GM19238 (cell line): ENCODE data around the gene ZNF521.

ENCODE experiments used
- DNase-seq: peaks from one replicate; pipeline ENCODE4 v3.0.0; 2011; ENCODE audit warnings: low spot score; ENCODE audit not compliant: insufficient read length

ZNF521 gene

DNA sequence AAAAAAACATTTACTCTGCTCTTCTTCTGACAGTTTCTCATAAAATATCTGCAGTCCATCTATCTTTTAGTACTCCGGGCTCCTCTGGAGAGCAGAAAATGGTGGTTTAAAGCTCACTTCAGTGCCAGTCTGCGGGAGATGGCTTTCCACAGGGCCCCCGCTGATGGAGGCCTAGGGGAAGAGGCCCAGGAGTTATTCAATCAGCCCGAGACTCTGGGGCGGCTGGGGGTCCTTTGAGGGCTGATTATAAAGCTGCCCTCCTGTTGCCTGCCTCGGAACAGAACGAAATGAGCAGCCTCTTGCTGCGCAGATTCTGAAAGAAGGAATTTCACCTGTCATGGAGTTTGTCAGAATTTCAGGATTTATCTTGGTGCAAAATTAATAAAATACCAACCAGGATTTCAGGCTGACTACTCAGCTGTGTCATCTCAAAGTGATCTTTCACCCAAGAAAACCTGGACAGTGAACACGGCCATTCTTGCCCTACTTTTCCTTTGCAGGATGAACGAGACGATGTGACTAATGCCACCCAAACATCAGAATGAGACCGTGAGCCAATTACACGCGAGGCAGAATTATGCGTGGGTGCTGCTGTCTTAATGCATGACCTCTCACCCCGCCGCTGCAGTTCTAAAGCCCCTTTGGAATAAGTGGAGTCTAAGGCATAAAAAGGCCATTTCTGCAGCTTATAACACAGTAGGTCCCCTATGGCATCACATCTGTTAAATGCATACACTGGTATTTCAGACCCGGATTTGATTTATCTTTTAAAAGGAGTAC lies 273.8 kb downstream of the ZNF521 start:
- DNase-seq = no peak

DNA sequence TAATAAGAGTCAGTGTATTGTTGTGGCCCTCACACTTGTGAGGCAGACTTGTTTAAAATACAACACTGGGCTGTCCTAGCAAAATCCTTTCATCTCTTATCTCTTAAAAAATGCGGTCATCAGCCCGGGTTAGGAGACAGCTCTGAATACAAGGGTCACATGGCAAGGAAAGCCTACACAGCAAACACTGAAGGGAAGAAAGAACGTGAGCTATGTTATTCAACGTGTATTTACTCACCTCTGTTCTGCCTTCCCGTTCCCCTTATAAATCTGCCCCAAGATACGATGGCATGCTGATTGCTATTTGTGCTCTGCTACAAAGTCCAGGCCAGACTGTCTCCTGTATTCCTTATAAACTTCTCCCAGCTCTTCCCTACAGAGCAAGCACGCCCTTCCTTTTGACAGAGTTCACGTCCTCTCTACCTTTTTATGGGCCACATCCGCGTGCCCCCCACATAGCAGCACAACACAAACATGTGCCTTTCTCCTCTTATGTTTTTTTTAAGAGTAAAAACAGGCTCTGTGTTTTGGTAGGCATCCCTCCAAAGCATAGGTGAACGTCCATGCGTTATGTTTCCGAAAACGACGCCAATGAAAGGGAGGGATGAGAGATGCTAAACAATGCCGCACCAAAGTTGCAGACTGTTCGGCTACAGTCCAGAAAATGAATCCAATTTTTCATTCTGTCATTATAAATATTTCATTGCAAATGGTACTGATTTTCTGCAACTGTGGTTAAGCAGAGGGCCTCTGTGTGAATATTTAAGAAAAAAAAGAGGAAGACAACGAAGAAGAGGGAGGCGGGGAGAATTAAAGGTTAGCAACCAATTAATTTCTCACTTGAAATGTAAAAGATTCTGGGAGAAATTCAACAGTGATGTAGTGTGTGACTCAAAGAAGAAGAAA lies 274.7 kb downstream of the ZNF521 start:
- no peak for DNase-seq

DNA sequence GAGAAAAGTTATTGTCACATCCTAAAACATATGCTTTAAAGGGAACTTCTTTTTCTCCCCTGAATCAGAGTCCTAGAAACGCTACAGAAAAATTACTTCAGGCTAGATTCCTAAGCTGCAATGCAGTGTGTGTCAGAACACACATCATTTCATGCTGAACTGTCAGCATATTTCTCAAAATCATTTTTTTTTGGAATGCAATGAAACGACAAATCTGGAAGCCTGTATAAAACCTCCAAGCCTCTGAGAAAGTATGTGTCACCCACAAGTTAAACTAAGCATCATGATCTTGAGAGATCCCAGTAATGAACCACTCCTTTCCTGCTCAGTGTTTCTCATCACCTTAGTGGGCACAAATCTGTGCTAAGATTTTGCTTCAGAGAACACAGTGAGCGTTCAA lies 276.2 kb downstream of the ZNF521 start:
- no peak for DNase-seq

DNA sequence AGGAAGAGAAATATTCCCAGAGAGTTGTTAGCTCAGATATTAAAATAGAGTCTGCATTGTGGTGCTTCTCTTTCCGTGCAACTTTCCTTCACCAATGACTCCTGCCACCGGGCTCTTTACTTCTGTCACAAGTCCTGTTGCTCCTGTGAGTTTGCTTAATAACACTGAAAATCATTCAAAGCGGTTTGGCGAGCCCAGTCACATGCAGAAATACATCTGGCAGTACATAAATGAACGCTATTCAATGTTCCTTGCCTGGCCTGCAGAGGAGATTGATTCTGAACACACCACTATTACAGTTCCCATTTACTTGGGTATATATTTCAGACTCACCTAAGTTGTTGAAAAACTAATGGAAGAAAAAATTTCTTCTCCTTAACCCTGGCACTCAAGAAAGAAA lies 276.6 kb downstream of the ZNF521 start:
- no peak for DNase-seq

DNA sequence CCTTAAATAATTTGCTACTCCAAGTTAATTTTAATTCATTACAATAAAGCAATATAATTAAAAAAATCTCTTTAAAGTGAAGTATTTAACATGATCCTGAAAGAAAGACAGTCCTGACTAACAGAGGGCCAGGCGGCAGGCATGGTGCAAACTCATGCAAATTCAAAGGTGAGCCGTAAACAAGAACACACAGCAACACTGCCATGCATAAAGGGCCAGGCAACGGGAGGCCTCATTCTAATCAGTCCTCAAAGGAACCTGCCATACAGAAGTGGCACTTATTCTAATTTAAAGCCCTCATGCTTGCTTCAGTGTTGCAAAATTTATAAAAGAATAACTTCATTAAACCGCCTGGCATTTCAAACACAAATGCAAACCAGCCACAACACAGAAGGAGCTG lies 277.0 kb downstream of the ZNF521 start:
- DNase-seq = no peak

DNA sequence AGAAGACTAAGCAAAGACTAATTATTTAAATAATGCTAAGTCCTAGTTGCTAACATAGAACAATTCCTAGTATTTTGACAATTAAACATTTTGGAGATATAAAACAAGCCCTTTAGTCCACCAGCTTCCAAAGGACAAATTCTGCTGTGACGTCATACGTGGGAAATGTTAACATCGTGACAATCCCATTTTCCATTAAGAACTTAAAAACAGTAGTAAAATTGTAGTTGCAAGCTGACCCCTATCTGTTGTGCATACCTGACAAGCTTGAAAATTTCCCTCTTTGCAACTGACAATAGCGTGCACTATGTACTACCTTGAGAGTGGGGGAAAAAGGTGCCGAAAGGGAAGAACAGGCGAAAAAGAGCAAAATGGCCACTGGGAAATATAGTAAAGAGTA lies 279.8 kb downstream of the ZNF521 start:
- no peak for DNase-seq

DNA sequence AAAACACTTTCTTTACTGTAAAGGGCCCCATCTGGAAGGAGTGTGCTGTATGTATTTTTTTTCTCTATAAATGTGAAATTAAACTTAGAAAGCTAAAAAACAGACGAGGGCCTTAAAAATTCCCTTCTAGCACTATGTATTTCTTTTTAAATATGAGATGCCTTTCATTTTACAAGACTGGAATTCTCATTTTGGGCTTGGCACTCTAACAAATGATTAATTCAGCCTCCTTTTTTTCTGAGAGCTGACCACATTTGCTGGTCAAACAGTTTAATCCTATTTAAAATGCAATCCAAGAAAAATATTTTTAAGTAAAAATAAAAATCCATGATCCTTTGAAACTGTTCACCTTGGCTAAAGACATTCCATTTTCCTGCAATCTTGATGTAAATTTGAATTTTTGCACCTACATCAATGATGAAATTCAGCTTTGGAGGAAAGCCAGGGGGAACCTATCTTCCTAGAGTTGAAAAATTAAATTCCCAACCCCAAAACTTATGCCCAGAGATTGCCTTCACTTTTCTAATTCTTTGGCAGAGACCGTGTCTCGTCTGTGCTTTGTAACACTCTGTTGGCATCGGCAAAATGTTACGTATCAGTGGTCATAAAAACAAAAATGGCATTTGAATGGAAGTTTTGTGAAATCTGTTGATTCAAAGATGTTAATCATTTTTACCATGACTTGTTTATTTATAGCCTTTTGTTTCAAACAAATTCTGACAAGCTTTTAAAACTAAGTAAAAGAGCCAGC lies 284.5 kb downstream of the ZNF521 start:
- DNase-seq = no peak

DNA sequence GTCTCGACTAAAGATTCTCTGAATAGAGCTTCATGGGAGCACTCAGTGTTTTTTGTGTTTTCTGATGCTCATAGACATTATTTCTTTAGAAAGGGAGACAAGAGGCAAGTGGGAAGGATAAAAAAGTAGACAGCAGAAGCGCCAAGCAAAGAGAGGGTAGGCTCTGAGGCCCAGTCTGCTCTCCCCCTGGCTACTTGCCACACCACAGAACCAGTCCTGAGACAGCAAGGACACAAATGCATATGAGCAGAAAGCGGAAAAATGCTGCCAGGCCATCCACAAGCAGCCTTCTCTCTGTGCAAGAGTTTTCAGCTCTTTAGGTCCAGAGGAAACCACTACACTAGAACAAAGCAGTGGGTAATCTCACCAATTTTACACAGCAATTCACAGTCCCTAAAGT lies 285.4 kb downstream of the ZNF521 start:
- no peak for DNase-seq

DNA sequence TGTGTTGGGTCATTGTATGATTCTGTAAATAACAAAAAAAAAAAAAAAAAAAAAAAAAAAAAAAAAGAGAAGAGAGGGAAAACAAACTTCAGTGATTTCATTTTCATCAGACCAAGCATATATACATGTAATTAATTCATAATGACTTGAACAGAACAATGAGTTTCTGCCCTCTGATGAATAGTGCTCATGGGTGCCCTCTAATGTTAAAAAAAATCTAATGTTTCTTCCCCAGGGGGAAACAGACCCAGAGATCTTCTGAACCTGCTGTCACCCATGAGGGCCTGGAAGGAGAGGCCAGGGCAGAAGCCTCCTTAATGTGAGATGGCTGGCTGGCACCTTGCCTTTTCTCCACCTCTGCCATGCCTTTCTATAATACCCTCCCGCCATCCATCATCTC lies 289.2 kb downstream of the ZNF521 start:
- no peak for DNase-seq

DNA sequence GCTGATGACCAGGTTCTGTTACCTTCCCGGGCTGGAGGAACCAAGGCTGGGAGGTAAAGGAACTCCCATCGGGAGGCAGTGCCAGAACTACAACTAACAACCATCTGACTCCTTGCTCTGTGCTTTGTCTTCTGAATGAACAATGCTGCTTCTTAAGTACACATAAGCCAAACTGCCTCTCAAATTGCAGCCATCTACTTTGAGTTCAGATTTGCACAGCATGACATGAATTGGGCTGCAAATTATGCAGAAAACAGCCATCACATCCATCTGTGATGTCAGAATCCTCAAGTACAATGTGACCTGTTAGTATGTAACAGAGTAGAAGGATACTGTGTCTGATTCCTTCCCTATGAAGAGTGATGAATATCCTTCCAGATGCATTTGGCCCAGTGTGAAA lies 290.6 kb downstream of the ZNF521 start:
- DNase-seq = no peak

DNA sequence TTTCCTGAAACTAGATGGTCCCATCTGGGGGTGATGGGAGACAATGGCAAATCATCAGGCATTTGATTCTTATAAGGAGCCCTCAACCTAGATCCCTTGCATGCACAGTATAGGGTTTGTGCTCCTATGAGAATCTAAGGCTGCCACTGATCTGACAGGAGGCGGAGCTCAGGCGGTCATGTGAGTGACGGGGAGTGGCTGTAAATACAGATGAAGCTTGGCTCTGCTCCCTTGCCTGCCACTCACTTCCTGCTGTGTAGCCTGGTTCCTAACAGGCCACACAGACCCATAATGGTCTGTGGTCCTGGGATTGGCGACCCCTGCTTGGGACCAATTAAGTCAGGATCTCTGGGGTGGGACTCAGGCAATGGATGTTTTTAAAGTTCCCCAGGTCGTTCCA lies 293.4 kb downstream of the ZNF521 start:
- no peak for DNase-seq

DNA sequence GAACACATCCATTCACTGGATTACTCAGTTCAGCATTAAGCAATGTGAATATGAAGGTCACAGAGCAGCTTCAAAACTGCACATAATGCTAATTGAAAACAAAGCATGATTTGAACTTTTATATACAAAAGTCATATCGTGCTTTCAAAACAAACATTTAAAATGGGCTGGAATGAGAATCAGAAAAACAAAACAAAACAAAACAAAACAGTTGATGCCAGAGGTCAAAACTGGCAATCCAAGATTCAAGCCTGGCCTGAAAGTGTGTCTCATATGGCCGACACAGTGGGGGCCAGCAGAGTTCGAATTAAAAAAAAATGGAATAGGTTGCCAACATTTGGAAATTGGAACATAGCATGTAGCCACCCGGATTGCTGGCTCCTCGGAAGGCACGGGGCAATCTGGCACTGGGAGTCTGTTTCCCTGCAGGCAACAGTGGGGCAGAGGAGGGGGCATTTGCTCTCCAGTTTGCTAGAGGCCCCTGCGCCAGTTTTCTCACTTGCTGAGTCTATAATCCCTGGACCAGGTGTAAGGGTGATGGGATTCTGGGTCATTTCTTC lies 294.4 kb downstream of the ZNF521 start:
- DNase-seq = no peak

DNA sequence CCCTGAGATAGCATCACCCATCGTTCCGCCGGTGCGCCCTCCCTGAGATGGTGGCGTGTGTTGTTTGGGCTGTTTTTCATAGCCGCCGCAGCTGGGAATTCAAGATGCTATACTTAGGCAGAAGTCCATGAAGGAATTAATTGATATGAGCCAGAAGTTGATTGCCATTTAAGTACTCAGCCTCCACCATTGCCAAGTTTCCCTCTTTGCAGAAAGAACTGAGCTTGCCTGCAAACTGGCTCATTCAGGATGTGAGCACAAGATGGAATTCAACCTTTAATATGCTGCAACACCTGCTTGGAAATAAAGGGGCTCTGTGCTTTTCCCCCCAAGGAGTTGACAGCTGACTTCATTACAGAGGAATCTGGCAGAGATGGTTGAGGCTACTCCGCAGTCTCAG lies 295.5 kb downstream of the ZNF521 start:
- DNase-seq = no peak

DNA sequence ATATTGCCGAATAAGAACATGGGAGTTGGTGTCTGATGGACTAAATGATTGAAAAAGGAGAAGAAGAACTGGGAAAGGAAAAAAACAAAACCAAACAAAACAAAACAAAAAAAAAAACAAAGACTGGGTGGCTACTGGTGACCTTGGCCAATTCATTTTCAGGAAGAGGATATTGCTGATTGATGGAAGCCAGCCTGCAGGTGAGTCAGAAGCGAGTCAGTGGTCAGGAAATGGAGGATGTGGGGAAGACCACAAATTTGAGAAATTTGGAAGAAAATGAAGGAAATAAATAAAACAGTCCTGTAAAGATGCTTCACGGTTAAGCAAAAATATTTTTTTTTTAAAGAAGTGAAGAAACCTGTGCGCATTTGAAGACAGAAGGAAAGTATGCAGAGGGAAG lies 296.9 kb downstream of the ZNF521 start:
- DNase-seq = no peak

DNA sequence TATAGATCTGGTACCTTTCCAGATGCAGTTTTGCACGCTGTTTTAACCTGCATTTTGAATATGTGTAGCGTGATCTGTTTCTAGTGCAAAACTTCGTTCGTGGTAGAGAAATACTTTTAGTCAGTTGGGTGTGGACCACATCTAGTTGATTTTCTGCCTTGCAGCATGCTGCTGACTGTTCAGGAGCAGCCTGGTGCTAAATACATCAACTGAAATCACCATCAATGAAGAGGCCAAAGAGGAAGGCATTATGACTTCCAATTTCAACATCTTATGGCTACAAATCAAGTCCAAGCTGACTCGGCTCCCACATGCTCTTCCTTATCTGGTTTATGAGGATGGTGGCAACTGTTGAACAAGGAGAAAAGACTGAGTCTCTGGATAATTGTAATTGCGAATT lies 298.5 kb downstream of the ZNF521 start:
- no peak for DNase-seq

DNA sequence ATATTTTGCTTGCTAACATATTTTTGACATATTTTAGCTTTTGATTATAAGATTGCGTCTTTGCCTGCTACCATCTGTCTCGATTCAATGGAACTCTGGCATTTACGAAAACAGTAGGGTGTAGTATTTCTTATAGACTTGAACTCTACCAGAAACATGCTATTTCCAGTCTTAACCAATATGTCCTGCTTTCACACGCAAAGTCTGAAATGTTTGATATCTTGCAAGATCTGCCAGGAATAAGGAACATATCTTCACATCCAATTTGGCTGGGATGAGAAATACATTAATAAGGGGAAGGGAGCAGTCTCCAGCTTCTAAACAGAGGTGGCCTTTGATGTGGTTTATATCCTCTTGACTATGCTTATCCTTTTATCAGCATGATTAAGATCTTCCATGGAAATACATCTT lies 299.4 kb downstream of the ZNF521 start:
- DNase-seq = no peak

DNA sequence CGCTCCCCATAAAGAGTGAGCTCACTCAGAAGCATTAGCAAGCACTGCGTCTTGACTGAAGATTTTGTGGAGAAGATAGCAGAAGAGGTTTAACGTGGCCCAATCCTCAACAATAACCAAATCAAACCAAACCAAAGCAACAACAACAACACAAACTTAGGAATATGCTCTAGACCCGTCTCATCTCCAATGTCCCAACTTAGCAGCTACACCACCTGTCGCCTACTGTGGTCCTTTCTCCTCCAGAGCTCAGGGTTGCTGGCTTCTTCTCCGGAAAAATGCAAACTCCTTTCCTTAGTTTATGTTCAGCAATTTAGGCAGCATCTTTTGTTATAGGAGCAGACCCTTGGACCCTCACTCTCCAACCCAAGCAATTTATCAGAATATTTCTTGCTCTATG lies 301.4 kb downstream of the ZNF521 start:
- no peak for DNase-seq

DNA sequence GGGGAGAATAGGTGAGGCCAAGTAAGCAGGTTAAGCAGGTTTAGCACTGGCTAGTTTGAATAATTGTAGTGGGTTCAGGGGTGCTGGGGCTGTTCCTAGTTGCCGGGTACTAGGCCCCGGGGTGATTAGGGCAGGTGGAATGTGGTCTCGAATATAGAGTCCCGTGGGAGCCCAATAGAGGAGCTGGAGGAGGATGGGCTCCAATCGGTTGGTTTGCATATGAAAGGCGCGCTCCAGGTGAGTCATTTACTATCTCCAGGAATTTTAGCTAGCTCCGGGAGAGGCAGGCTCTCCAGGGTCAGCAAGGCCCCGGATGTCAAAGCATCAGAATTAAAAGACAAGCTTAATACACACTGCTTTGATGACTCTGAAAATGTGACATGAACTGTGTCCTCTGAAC lies 304.0 kb downstream of the ZNF521 start:
- DNase-seq = no peak

DNA sequence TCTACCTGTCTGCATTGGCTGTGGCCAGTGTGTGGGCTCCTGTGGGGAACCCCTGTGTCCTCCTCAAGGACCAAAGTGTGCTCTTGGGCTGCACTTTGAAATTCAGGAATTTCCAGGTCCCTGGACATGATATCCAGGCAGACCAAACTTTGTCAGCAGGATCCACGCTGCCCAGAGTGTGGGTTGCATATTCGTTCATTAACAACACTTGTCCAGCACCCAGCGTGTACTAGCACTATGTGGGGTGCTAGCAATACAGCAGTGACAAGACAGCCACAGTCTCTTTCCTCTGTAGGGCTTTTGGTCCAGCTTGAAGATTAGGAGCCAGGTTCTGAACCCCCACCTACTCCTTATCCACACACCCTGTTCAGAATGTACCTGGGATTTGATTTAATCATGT lies 304.5 kb downstream of the ZNF521 start:
- no peak for DNase-seq

DNA sequence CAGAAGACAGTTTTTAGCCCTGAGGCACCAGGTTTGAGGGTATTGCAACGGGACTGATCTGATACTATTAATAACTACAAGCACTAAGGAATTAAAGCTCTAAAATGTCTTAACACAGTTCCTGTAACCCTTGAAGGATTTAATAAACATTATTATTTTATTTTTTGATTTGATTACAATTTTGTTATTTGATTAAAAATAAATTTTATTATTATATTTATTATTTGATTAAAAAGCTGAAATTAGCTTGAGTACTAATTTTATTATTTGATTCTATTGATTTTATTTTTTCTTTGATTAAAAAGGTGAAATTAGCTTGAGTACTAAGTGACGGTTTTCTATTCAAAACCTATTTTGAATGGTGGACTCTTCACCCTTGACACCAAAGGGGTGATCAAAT lies 307.3 kb downstream of the ZNF521 start:
- no peak for DNase-seq

DNA sequence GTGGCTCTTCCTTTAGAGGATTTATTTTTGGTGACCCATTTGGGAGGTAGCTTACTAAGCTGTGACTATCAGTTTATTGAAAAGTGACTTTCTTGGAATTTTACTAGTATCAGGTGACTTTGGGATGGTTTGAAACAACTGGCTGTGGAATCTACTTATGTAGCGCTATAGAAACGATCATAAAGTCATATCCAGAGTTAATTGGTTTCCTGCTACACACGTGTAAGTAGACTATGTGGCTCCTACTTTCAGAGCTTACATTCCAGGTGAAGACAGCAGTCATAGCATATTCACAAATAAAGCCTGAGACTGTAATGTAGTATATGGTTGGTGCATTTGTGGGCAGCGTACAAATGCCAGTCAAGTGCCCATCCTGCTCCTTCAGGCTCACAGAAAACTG lies 308.9 kb downstream of the ZNF521 start:
- no peak for DNase-seq

DNA sequence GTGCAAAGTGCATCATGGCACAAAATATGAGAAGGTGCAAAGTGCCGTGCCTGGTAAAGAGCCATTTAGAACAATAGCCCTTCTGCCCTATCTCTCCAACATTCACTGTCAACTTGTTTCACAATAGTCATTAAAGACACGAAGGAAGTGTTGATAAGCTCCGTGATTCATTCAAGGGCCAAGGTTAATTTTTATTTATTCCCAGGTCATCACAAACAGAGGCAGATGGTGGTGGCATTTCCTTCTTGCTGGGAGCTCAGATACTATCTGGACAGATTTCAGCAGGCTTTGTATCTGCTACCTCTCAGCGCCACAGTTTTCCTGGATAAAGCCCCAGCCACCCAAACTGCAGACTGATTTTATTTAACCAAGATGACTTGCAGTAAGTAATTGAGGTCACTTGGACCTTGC lies 309.3 kb downstream of the ZNF521 start:
- no peak for DNase-seq
